ENCODE results near the gene PROP1. TPM values are rescaled to one million over a fixed set of nuclear protein-coding genes. Genes with fewer than 3 reads are reported as not detected.
"Not testable (repeated sequence)": the region's sequence is repeated elsewhere in the genome, so short reads cannot be mapped to it uniquely, and the experiment has no call there.

The PROP1 gene
- polyA plus RNA-seq, 1 donor: not detected

DNA sequence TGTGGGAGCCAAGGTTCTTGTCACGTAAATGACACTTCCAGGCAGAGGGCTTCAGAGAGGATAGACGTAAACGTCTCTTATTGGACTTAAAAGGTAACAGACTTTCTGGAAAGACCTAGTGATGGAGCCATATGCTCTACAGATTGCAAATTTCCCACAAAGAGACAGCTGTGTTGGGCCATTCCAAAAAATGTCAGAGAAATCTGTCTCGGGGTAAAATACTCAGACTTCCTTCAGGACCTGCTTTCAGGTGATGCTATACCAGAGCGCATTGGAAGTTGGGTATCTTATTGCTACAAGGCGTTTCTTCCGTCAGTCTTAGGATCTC is 29.2 kb downstream of the PROP1 start:
- Histone ChIP-seq H3K4me1 (ENCODE audit: control insufficient read depth, insufficient read depth, low read length) (no peaks in the 10 kb centered on the region), H3K9me3 (ENCODE audit: control insufficient read depth, low read depth, low read length) (no peaks in the 10 kb centered on the region), H3K27me3 (ENCODE audit: control insufficient read depth, insufficient read depth, low read length) (no peaks in the 10 kb centered on the region), H3K4me3 (ENCODE audit: low read length) (no peak overlapping the region), H3K27ac (ENCODE audit: low read length) (no peak overlapping the region), H3K36me3 (ENCODE audit: control insufficient read depth, insufficient read depth, low read length) (no peaks in the 10 kb centered on the region)
- WGBS (ENCODE audit: insufficient coverage, low lambda C conversion rate): no CpG with 5 or more reads among the region's 7 CpGs
- no peak for DNase-seq

DNA sequence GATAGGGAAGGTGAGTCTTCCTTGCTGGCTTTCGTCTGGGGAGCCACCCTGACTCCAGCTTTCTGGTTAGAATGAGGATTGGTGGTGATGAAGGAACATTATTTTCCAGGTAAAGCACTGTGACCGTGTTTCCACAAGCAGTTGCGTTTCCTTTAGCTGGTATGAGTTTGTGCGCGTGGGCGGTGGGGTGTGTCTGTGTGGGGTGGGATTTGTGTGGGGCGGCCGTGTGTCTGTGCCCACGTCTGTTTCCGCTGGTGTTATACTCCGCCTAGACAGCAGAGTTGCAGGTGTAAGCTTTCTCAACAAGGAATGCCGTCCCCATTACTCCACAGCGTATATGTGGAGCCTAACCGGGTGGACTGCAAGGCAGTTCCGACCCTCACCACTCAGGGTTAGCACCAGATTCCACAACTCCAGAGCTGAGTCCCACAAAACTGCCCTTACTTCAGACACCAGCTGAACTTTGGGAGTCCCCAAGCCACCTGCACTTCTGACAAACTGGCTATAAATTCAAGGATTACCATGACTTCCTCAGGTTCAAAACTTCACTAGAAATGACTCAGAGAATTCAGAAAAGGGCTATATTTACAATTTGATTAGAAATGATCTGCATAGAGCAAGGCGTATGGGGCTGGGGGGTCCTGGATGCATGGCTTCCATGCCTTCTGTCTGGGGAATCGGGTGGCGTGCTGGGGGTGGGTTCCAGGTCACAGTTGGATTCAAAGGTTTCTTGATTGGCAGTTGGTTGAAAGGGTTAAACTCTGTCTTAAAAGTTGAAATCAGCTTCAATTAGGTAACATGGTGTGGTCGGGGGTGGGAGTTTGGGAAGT is 29.8 kb downstream of the PROP1 start:
- DNase-seq: no peak
- no peaks in the 10 kb centered on the region for H3K9me3 ChIP-seq (ENCODE audit: control insufficient read depth, low read depth, low read length)
- no peaks in the 10 kb centered on the region for H3K36me3 ChIP-seq (ENCODE audit: control insufficient read depth, insufficient read depth, low read length)
- no CpG with 5 or more reads among the region's 19 CpGs for WGBS (ENCODE audit: insufficient coverage, low lambda C conversion rate)
- H3K27ac ChIP-seq (ENCODE audit: low read length): no peak overlapping the region
- H3K4me1 ChIP-seq (ENCODE audit: control insufficient read depth, insufficient read depth, low read length): no peaks in the 10 kb centered on the region
- H3K27me3 ChIP-seq (ENCODE audit: control insufficient read depth, insufficient read depth, low read length): no peaks in the 10 kb centered on the region
- no peak overlapping the region for H3K4me3 ChIP-seq (ENCODE audit: low read length)

DNA sequence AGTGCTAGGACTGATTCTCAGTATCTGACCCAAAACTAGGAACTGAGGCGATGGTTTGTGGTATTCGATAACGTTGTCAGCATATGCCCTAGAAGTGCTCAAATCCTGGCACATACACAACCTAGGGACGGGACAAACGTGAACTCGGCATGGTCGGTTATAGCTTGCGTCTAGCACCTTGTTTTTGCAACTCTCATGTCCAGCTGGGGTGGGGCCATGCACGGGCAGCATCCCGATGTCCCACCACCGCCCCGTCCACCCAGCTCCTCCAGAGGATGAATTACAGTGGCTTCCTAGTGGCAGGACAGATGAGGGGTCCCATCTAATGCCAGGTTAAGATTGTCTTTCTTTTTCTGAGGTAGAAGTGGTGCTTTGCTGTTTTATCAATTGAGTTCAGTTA is 31.6 kb downstream of the PROP1 start:
- Histone ChIP-seq H3K9me3 (ENCODE audit: control insufficient read depth, low read depth, low read length) (no peaks in the 10 kb centered on the region), H3K4me3 (ENCODE audit: low read length) (no peak overlapping the region), H3K4me1 (ENCODE audit: control insufficient read depth, insufficient read depth, low read length) (no peaks in the 10 kb centered on the region), H3K27me3 (ENCODE audit: control insufficient read depth, insufficient read depth, low read length) (no peaks in the 10 kb centered on the region), H3K36me3 (ENCODE audit: control insufficient read depth, insufficient read depth, low read length) (no peaks in the 10 kb centered on the region), H3K27ac (ENCODE audit: low read length) (no peak overlapping the region)
- no peak for DNase-seq
- WGBS (ENCODE audit: insufficient coverage, low lambda C conversion rate): no CpG with 5 or more reads among the region's 12 CpGs

DNA sequence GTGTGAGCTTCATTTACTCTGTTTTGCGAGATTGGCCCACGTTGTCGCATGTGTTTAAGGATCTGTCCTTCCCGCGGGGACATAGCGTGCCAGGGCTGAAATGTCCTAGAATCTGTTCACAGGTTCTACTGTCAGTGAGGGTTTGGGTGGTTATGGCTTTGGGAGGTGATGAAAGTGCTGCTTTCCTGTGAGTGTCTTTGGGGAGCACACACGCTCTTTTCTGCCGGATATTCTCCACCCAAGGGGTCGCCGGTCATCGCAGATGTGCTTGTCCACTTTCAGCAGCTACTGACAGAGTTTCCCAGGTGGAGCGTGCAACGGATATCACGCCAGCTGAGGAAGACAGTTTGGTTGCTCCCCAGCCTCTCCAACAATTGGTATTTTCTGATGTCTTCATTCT is 32.1 kb downstream of the PROP1 start:
- Histone ChIP-seq H3K36me3 (ENCODE audit: control insufficient read depth, insufficient read depth, low read length) (no peaks in the 10 kb centered on the region), H3K4me1 (ENCODE audit: control insufficient read depth, insufficient read depth, low read length) (no peaks in the 10 kb centered on the region), H3K9me3 (ENCODE audit: control insufficient read depth, low read depth, low read length) (no peaks in the 10 kb centered on the region), H3K27me3 (ENCODE audit: control insufficient read depth, insufficient read depth, low read length) (no peaks in the 10 kb centered on the region), H3K4me3 (ENCODE audit: low read length) (no peak overlapping the region), H3K27ac (ENCODE audit: low read length) (no peak overlapping the region)
- WGBS (ENCODE audit: insufficient coverage, low lambda C conversion rate): no CpG with 5 or more reads among the region's 14 CpGs
- no peak for DNase-seq

DNA sequence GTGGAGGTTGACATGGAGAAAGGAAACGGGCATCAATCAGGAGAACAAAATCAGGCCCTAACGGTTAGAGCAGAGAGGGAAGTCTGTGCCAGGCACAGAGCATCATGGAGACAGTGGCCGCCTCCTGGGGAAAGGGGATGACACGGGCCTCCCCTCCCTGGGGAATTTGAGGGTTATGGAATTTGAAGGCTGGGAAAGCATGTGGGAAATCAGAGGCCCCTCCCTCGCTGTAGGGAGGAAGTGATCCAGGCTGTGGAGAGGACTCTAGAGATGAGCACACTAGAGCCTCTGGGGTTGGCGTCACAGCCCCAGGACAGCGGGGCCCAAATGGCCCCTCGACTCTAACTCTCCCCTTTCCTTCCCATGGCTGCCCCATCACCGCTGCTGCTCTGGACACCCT is 36.7 kb downstream of the PROP1 start:
- Histone ChIP-seq H3K4me3 (ENCODE audit: low read length) (no peak overlapping the region), H3K9me3 (ENCODE audit: control insufficient read depth, low read depth, low read length) (no peaks in the 10 kb centered on the region), H3K27ac (ENCODE audit: low read length) (no peak overlapping the region), H3K4me1 (ENCODE audit: control insufficient read depth, insufficient read depth, low read length) (no peaks in the 10 kb centered on the region), H3K36me3 (ENCODE audit: control insufficient read depth, insufficient read depth, low read length) (no peaks in the 10 kb centered on the region), H3K27me3 (ENCODE audit: control insufficient read depth, insufficient read depth, low read length) (no peaks in the 10 kb centered on the region)
- WGBS (ENCODE audit: insufficient coverage, low lambda C conversion rate): 100% methylated on average over 2 of the region's 9 CpGs
- DNase-seq: no peak

DNA sequence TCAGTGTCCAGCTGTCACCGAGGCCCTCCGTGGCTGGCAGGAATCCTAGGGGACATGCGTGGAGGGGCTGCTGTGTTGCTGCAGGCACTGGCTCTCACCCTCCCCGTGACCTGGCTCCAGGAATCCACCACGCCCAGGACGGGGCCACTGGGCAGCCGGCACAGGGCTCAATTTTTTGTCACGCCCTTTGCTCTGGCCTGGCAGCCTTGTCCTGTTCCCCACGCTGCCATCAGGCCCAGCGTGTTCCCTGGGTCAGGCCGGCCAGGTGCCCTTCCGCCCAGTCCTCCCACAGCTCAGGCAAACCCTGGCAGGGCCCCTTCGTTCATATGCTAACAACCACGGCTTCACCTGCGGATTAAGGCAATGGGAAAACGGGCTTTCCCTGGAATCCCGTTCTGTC is 37.3 kb downstream of the PROP1 start:
- H3K27ac ChIP-seq (ENCODE audit: low read length): no peak overlapping the region
- WGBS (ENCODE audit: insufficient coverage, low lambda C conversion rate): no CpG with 5 or more reads among the region's 17 CpGs

DNA sequence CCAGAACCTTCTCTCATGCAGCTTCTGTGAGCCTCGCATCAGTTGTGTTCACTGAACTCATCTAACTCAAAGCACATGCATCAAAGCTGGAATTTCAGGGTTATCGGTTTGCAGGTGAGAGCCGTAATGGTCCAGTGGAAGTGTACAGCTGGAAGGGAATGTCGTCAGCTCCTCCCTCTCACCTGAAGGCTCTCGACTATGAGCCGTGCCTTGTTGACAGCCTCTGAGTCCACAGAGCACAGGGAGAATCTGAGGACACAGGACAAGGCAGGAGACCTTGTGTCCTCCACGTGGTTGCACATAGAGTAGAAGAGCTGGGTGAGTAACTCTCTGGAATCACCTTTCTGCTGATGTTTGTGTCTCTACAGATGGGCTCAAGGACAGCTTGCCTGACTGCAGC is 38.8 kb downstream of the PROP1 start:
- H3K36me3 ChIP-seq (ENCODE audit: control insufficient read depth, insufficient read depth, low read length): no peaks in the 10 kb centered on the region
- no peaks in the 10 kb centered on the region for H3K4me1 ChIP-seq (ENCODE audit: control insufficient read depth, insufficient read depth, low read length)
- no peak for DNase-seq
- no CpG with 5 or more reads among the region's 7 CpGs for WGBS (ENCODE audit: insufficient coverage, low lambda C conversion rate)
- H3K27ac ChIP-seq (ENCODE audit: low read length): no peak overlapping the region
- no peaks in the 10 kb centered on the region for H3K9me3 ChIP-seq (ENCODE audit: control insufficient read depth, low read depth, low read length)
- H3K4me3 ChIP-seq (ENCODE audit: low read length): no peak overlapping the region
- no peaks in the 10 kb centered on the region for H3K27me3 ChIP-seq (ENCODE audit: control insufficient read depth, insufficient read depth, low read length)

More for the DNA sequence above, 37.3 kb downstream of the PROP1 start:
- Histone ChIP-seq H3K27me3 (ENCODE audit: control insufficient read depth, insufficient read depth, low read length) (no peaks in the 10 kb centered on the region), H3K4me3 (ENCODE audit: low read length) (no peak overlapping the region), H3K4me1 (ENCODE audit: control insufficient read depth, insufficient read depth, low read length) (no peaks in the 10 kb centered on the region), H3K36me3 (ENCODE audit: control insufficient read depth, insufficient read depth, low read length) (no peaks in the 10 kb centered on the region), H3K9me3 (ENCODE audit: control insufficient read depth, low read depth, low read length) (no peaks in the 10 kb centered on the region)
- no peak for DNase-seq

DNA sequence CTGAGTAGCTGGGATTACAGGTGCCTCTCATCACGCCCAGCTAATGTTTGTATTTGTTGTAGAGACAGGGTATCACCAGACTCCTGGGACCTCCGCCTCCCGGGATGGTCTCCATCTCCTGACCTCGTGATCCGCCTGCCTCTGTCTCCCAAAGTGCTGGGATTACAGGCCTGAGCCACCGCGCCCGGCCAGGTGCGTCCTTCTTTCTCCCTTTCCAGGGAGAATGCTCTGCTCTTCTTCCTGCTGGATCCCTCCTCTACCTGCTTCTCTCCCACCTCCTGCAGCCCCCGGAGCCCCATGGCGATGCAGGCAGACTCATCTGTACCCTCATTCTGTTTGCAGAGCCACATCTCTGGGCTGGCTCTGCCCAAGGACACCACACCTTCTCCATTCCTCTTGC is 42.9 kb downstream of the PROP1 start:
- WGBS (ENCODE audit: insufficient coverage, low lambda C conversion rate): no CpG with 5 or more reads among the region's 11 CpGs
- H3K9me3 ChIP-seq (ENCODE audit: control insufficient read depth, low read depth, low read length); H3K4me1 ChIP-seq (ENCODE audit: control insufficient read depth, insufficient read depth, low read length): not testable (repeated sequence)

DNA sequence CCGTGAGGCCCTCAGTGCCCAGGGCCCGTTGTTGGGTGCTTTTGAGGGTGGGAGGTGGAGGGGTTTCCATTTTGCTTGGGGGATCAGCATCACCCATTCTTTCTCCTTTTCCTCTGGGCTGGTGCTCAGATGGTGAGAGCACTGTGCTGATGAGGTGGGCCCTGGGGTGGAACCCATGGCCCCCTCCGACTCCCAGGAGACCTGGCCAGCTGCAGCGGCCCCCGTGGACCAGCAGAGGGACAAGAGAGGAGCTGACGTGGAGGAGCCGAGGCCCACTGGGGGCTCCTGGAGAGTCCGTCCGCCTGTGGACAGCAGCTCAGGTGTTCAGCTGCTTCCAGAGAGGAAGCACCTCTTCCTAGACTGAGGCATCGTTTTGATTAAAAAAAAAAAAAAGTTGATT is 46.4 kb downstream of the PROP1 start:
- H3K27me3 ChIP-seq (ENCODE audit: control insufficient read depth, insufficient read depth, low read length); DNase-seq; H3K4me1 ChIP-seq (ENCODE audit: control insufficient read depth, insufficient read depth, low read length); H3K27ac ChIP-seq (ENCODE audit: low read length); H3K36me3 ChIP-seq (ENCODE audit: control insufficient read depth, insufficient read depth, low read length); H3K4me3 ChIP-seq (ENCODE audit: low read length); H3K9me3 ChIP-seq (ENCODE audit: control insufficient read depth, low read depth, low read length): not testable (repeated sequence)
- no CpG with 5 or more reads among the region's 10 CpGs for WGBS (ENCODE audit: insufficient coverage, low lambda C conversion rate)

More for the DNA sequence above, 42.9 kb downstream of the PROP1 start:
- DNase-seq; H3K4me3 ChIP-seq (ENCODE audit: low read length); H3K36me3 ChIP-seq (ENCODE audit: control insufficient read depth, insufficient read depth, low read length); H3K27me3 ChIP-seq (ENCODE audit: control insufficient read depth, insufficient read depth, low read length); H3K27ac ChIP-seq (ENCODE audit: low read length): not testable (repeated sequence)

DNA sequence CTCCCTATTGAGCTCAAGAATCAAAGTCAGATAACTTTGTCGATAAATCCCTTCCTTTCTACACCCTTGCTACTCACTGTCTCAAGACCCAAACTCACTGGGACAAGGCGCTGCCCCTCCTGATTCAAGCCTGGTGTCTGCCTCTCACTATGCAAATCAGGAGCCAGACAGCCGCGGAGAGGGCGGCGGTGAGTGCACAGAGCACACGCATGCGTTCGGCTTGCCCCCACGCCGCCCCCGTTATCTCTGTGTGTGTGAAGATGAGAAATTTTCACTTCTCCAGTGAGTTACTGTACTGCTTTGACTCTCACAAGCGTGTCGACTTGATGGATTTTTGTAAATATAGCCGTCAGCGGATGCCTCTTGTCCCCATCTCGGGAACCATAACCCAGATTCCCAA is 47.0 kb downstream of the PROP1 start:
- not testable (repeated sequence) for H3K27me3 ChIP-seq (ENCODE audit: control insufficient read depth, insufficient read depth, low read length); H3K9me3 ChIP-seq (ENCODE audit: control insufficient read depth, low read depth, low read length); H3K4me1 ChIP-seq (ENCODE audit: control insufficient read depth, insufficient read depth, low read length); H3K4me3 ChIP-seq (ENCODE audit: low read length); H3K27ac ChIP-seq (ENCODE audit: low read length); H3K36me3 ChIP-seq (ENCODE audit: control insufficient read depth, insufficient read depth, low read length); DNase-seq
- WGBS (ENCODE audit: insufficient coverage, low lambda C conversion rate): no CpG with 5 or more reads among the region's 17 CpGs

DNA sequence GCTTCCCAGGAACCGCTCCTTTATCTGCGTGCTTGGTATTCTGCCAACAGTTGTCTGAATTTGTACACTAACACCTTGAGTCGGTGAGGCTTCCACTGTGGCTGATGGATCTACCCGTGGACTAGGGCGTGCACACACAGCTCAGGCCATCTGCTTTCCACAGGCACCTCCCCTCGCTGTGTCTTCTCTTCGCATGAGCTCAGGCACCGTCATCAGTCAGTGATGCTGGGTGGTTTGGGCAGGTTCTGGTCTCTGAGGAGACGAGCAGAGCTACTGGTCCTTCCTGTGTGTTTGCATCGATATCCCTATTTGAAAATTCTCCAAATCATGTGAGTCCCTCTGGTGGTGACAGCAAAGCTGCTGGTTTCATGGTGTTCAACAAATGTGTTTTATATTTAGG is 48.1 kb downstream of the PROP1 start:
- not testable (repeated sequence) for H3K27me3 ChIP-seq (ENCODE audit: control insufficient read depth, insufficient read depth, low read length); H3K36me3 ChIP-seq (ENCODE audit: control insufficient read depth, insufficient read depth, low read length); H3K4me3 ChIP-seq (ENCODE audit: low read length); H3K4me1 ChIP-seq (ENCODE audit: control insufficient read depth, insufficient read depth, low read length); DNase-seq; H3K9me3 ChIP-seq (ENCODE audit: control insufficient read depth, low read depth, low read length); H3K27ac ChIP-seq (ENCODE audit: low read length)
- WGBS (ENCODE audit: insufficient coverage, low lambda C conversion rate): no CpG with 5 or more reads among the region's 10 CpGs

Data from large intestine (tissue), 3 donors.